Subcutaneous abdominal adipose tissue (tissue), 5 donors: ENCODE measurements around the gene NCEH1.
"Not testable (repeated sequence)": the region's sequence is repeated elsewhere in the genome, so short reads cannot be mapped to it uniquely, and the experiment has no call there.

Experiments
- H3K27ac ChIP-seq: one replicate; pipeline ENCODE4 v1.7.0; 2013; ENCODE audit warnings: low read depth, mild to moderate bottlenecking, inconsistent platforms, low read length, moderate library complexity
- H3K27me3 ChIP-seq, 5 donors: one replicate each; pipeline ENCODE4 v1.7.0; 2013; ENCODE audit warnings: low read length in 5 of 5, inconsistent platforms in 1 of 5; ENCODE audit not compliant: control insufficient read depth in 5 of 5, insufficient read depth in 4 of 5
- H3K36me3 ChIP-seq, 5 donors: one replicate each; pipeline ENCODE4 v1.7.0; 2013; ENCODE audit warnings: low read length in 5 of 5; ENCODE audit not compliant: control insufficient read depth in 5 of 5, insufficient read depth in 5 of 5
- H3K4me1 ChIP-seq, 5 donors: one replicate each; pipeline ENCODE4 v1.7.0; 2013; ENCODE audit warnings: low read length in 5 of 5, mild to moderate bottlenecking in 3 of 5, moderate library complexity in 1 of 5; ENCODE audit not compliant: control insufficient read depth in 5 of 5, insufficient read depth in 5 of 5
- H3K4me3 ChIP-seq, 5 donors: one replicate each; pipeline ENCODE4 v1.7.0; 2013; ENCODE audit warnings: low read length in 5 of 5, low read depth in 1 of 5
- H3K9ac ChIP-seq, 5 donors: one replicate each; pipeline ENCODE4 v1.7.0; 2013; ENCODE audit warnings: low read length in 5 of 5, mild to moderate bottlenecking in 4 of 5, moderate library complexity in 3 of 5
- H3K9me3 ChIP-seq, 5 donors: one replicate each; pipeline ENCODE4 v1.7.0; 2013; ENCODE audit warnings: low read length in 5 of 5; ENCODE audit not compliant: control insufficient read depth in 5 of 5
- donor health status: healthy.
- donor health status: healthy.
- donor health status: healthy.
- donor health status: healthy.
- donor health status: healthy.

NCEH1 gene

GRCh38 chr3:172606021-172606420 lies 104.8 kb downstream of the NCEH1 start:
- Histone ChIP-seq H3K27me3 (no peaks in the 10 kb centered on the region), H3K27ac (no peak overlapping the region), H3K4me3 (no peak overlapping the region), H3K9ac (no peak overlapping the region), H3K36me3 (no peaks in the 10 kb centered on the region), H3K9me3 (no peaks in the 10 kb centered on the region), H3K4me1 (peaks cover 0 to 5% (median 0%) of the 10 kb centered on the region in 5 donors)

- no peaks in the 10 kb centered on the region for H3K27me3 ChIP-seq
- H3K27ac ChIP-seq, result no peak overlapping the region
- H3K4me3 ChIP-seq, result no peak overlapping the region
- H3K4me1 ChIP-seq, result peaks cover 0 to 5% (median 0%) of the 10 kb centered on the region in 5 donors
- H3K9me3 ChIP-seq, result no peaks in the 10 kb centered on the region
- H3K9ac ChIP-seq, result no peak overlapping the region
- H3K36me3 ChIP-seq, result no peaks in the 10 kb centered on the region
These were observed 105.8 kb downstream of the NCEH1 start for GRCh38 chr3:172604895-172605646.

DNA sequence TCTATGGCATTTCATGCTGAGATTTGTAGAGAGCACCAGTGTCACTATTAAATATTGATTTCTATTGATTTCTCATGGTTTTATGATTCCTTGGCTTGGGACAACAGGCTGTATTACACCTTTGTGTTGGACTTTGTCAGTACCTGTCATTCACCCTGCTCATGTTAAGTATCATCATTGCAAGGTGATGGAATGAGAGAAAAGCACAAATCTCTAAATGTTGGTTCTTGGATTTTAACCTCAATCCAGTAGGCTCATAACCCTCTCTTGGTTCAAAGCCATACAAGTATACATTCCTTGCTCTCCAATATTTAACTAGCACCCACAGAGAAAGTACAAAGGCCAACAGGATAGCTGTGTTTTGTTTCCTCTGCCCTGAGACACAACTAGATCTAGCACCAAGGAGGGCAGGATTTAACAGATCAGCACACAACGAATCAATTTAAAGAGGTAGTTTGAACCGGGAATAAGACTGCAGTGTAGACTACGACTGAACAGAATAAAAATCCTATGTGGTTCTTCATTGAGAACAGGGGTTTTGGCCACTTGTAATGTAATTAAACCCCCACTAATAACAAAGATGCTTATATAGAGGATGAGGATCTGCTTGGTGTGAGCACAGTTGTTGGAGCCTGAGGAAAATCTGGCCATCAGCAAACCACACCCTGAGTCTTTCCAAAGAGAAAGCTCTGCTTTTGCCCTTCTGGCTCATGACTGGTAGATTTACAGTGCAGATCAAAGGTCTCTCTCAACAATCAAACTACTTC lies 109.6 kb downstream of the NCEH1 start:
- Histone ChIP-seq H3K27me3 (no peaks in the 10 kb centered on the region), H3K4me3 (no peak overlapping the region), H3K9ac (no peak overlapping the region), H3K9me3 (no peaks in the 10 kb centered on the region), H3K27ac (no peak overlapping the region), H3K4me1 (peaks cover 0 to 1% (median 0%) of the 10 kb centered on the region in 5 donors), H3K36me3 (no peaks in the 10 kb centered on the region)

GRCh38 chr3:172600644-172601065 lies 110.2 kb downstream of the NCEH1 start:
- H3K9ac ChIP-seq, result no peak overlapping the region
- peaks cover 3 to 7% (median 3%) of the 10 kb centered on the region in 5 donors for H3K4me1 ChIP-seq
- H3K27me3 ChIP-seq, result no peaks in the 10 kb centered on the region
- H3K36me3 ChIP-seq, result no peaks in the 10 kb centered on the region
- no peaks in the 10 kb centered on the region for H3K9me3 ChIP-seq
- H3K27ac ChIP-seq, result no peak overlapping the region
- H3K4me3 ChIP-seq, result no peak overlapping the region

- Histone ChIP-seq H3K27me3 (no peaks in the 10 kb centered on the region), H3K4me3 (no peak overlapping the region), H3K36me3 (no peaks in the 10 kb centered on the region), H3K9ac (no peak overlapping the region), H3K4me1 (peaks cover 8 to 22% (median 18%) of the 10 kb centered on the region in 5 donors), H3K9me3 (no peaks in the 10 kb centered on the region), H3K27ac (no peak overlapping the region)
These were observed 112.0 kb downstream of the NCEH1 start for GRCh38 chr3:172598904-172599303.

- Histone ChIP-seq H3K9me3 (no peaks in the 10 kb centered on the region), H3K4me1 (peaks cover 8 to 40% (median 22%) of the 10 kb centered on the region in 5 donors), H3K27ac (peak overlapping the region; percentile 95), H3K36me3 (no peaks in the 10 kb centered on the region), H3K27me3 (no peaks in the 10 kb centered on the region), H3K9ac (peak overlapping the region in 1 of 5 donors; percentile 45), H3K4me3 (no peak overlapping the region)
These were observed 114.5 kb downstream of the NCEH1 start for GRCh38 chr3:172596394-172596706.

DNA sequence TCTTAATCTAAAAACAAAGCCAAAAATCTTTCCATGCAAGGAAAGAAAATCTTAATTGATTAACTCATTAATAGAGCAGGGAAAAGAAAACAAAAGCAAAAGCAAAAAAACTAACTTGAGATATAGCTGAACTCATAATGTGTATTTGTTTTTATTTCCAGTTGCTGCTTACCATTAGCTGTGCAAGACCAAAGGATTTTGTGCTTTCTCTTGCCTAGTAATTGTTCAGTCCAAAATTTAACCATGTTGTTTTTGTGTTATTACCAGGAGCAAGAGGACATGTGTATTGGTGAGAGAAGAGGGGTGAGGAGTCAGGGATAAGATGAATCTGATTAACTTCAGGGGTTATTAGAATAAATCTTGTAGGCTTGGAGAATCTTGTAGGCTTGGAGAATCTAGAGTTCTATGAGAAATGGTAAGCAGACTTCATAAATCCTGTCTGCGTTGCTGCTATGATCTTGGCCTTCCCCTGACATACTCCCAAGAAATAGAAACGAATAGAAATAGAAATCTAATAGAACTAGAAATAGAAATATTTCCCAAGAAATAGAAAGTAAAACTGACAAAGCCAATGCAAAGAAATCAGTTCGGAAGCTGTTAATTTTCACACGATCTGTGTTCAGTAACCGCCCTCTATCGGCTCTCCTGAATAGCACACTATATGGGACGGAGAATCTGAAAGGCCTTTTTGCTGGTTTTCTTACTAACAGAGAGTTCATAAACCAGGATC lies 115.0 kb downstream of the NCEH1 start:
- Histone ChIP-seq H3K36me3 (no peaks in the 10 kb centered on the region), H3K27ac (peak overlapping the region; percentile 95), H3K9ac (peak overlapping the region; percentile 25 to 69 (median 49)), H3K27me3 (no peaks in the 10 kb centered on the region), H3K4me1 (peaks cover 8 to 40% (median 22%) of the 10 kb centered on the region in 5 donors), H3K4me3 (peak overlapping the region; percentile 35 to 61 (median 48)), H3K9me3 (no peaks in the 10 kb centered on the region)

- peak overlapping the region in 4 of 5 donors; percentile 8 to 61 (median 22) for H3K4me3 ChIP-seq
- H3K9me3 ChIP-seq, H3K36me3 ChIP-seq, H3K27me3 ChIP-seq: not testable (repeated sequence)
- H3K9ac ChIP-seq, result peak overlapping the region in 1 of 5 donors; percentile 7
- peak overlapping the region; percentile 95 for H3K27ac ChIP-seq
- H3K4me1 ChIP-seq, result peaks cover 8 to 40% (median 22%) of the 10 kb centered on the region in 5 donors
These were observed 115.8 kb downstream of the NCEH1 start for GRCh38 chr3:172594900-172595663.

DNA sequence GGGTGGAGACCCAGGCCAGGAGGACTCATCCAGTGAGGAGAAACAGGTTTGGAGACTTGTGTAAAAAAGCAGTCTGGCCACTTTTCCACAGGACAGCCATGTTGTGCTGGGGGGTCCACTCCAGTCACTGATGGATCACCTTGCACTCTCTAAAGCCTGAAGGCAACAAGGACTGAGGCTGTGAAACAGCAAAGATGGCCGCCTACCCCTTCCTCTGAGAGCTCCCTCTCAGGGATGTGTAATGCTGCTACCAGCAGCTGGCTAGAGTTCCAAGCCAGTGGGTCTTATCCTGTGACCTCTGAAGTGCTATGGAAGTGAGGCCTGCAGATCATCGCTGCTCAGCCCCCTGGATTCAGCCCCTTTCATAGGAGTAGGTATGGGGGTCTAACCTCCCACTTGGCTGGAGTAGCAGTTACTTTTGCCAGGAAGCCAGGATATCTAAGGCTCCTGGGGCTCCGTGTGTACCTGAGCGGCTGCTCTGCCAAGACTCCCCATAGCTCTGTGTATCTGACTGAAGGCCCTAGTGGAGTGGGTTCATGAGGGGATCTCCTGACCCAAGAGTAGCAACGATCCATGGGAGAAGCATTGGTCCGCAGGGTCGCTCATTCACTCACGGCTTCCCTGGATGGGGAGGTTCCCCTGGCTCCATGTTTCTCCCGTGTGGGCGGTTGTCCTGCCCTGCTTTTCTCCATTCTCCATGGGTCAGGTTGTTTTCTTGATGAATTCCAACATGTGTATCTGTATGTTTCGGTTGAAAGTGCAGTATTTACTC lies 117.8 kb downstream of the NCEH1 start:
- peaks cover 8 to 40% (median 22%) of the 10 kb centered on the region in 5 donors for H3K4me1 ChIP-seq
- no peak overlapping the region for H3K27ac ChIP-seq
- H3K9me3 ChIP-seq, result no peaks in the 10 kb centered on the region
- H3K27me3 ChIP-seq, result no peaks in the 10 kb centered on the region
- H3K4me3 ChIP-seq, result no peak overlapping the region
- H3K9ac ChIP-seq, result no peak overlapping the region
- no peaks in the 10 kb centered on the region for H3K36me3 ChIP-seq
